HG03103 (cell line): ENCODE results near the gene COMP.
"Not testable (repeated sequence)": the region's sequence is repeated elsewhere in the genome, so short reads cannot be mapped to it uniquely, and the experiment has no call there.

Experiments
- ATAC-seq: cut with Tn5 transposase; IDR thresholded peaks from one replicate; pipeline ENCODE4 v1.9.1; 2021; ENCODE audit warnings: low read depth; ENCODE audit not compliant: unreplicated experiment

The COMP gene

DNA sequence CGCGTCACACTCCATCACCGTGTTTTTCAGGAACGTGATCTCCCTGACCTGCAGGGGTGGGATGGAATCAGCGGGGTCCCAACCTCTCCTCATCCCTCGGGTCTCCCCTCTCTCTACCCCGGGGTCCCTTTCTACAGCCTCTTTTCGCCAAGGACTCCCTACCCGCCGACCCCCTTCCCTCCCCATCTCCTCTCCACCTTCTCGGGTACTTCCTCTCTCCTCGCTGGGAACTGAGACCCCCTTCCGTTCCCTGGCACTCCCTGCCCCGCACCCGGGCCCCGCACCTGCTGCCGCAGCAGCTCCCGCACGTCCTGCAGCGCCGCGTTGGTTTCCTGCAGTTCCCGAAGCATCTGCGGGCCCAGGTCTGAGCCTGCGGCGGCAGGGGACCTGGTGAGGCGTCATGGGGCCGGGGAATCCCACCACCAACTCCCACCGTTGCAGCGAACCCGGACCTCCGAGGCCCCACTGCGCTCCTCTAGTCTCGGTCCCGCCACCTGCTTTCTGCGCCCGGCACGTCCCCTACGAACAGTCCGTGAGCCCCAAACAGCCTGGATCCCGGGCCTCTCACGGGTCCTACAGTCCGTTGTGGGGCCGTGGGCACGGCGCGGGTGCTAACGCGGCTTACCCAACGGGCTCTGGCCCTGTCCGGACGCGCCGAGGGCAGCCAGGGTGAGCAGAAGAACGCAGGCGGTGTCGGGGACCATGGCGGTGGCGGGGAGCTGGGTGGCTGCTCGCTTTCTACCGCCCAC, at the start of gene COMP:
Gene COMP (minus strand): TSS at position 740 of the 749 bp plus-strand sequence. CDS start 36 bp downstream, at position 704.
- no peak for ATAC-seq

GRCh38 chr19:18840288-18841267, 49.5 kb upstream of the COMP start:
- no peak for ATAC-seq

DNA sequence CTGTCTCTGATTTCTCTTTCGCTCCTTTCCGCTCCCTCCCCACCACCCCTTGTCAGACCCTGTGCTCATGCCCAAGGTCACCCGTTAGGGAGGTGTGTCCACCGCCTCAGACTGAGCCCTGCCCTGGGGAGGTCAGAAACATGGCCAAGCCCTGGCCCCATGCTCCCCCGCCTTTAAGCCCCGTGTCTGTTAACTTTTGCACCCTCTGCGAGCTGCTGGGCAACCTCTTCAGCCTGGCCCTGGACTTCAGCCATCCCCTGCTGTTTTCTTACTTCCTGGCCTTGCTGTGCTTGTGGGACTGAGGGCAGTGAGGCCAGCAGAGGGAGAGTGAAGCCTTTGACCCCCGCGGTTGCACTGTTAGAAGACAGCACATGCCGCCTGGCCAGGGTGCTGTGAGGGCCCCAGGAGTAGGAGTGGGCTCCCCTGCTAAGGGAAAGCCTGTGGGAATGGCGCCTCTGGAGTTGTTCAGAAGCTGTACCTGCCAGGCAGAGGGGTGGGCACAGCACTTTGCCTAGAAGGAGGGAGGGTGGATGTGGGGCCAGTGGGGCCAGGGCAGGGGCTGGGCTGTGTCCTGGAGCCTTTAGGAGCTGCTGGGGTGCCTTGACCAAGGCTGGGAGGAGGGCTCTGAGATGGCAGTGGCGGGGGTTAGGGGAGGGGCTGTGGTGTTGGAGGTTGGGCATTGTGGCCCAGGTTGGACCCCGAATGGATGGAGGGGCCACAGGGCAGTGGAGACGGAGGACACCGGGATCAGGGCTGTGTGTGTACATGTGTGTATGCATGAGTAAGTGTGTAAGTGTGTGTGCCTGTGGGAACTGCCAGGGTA, 48.6 kb upstream of the COMP start:
- ATAC-seq, result no peak

- ATAC-seq, result no peak
Observed at GRCh38 chr19:18834644-18834984, 43.5 kb upstream of the COMP start.

- no peak for ATAC-seq
Observed at GRCh38 chr19:18833849-18834643, 42.9 kb upstream of the COMP start.

DNA sequence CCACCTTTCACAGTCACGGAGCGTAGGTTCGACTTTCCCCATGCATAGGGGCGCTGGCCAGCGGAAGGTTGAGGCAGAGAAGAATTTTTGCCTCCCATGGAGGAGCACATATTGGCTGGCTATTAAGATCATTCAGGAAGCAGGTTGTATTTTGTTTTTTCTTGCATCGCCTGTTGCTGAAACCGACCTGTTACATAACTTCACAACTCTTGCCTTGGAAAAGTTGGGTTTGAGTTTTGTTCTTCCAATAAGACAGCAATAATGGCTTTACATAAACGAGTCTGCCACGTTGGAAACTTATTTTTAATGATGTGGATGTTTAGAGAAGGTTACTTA, 42.0 kb upstream of the COMP start:
- no peak for ATAC-seq

- peak; percentile 33 for ATAC-seq
Observed at GRCh38 chr19:18832306-18833140, 41.4 kb upstream of the COMP start.

- ATAC-seq, result peak; percentile 69
Observed at GRCh38 chr19:18831524-18832305, 40.6 kb upstream of the COMP start, which contains the start of gene UPF1. Gene UPF1 (plus strand): TSS chr19:18831959. CDS start chr19:18832210, 251 bp downstream.

GRCh38 chr19:18830488-18830887, 39.4 kb upstream of the COMP start:
- ATAC-seq, result no peak

- no peak for ATAC-seq
Observed at GRCh38 chr19:18828786-18829185, 37.7 kb upstream of the COMP start.

GRCh38 chr19:18817574-18817973, 26.5 kb upstream of the COMP start:
- no peak for ATAC-seq

DNA sequence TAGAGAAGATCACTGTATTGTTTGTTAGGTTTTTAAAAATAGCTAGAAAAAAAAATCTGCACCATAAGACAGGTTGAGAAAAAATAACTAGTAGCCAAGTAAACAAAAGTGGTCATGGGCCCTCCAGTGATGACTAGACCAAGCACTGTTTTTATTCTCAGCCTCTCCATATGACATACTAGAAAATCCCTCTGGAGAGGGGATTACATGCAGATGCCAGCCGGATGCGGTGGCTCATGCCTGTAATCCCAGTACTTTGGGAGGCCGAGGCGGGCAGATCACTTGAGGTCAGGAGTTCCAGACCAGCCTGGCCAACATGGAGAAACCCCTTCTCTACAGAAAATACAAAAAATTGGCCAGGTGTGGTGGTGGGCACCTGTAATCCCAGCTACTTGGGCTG, 25.5 kb upstream of the COMP start:
- not testable (repeated sequence) for ATAC-seq

DNA sequence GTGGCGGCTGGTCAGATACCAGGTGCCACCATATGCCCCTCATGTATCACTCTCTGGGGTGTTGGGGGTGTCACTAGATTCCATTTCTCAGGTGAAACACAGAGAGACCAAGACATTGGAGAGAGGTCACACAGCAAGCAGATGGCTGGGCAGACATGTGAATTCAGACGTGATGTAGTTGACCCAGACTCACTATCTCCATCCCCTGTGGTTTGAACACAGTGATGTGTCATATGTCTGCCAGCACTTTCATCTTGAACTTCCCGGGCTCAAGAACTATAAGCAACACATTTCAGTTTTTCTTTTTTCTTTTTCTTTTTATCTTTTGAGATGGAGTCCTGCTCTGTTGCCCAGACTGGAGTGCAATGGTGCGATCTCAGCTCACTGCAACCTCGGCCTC, 24.6 kb upstream of the COMP start:
- ATAC-seq, result no peak

- no peak for ATAC-seq
Observed at GRCh38 chr19:18814063-18814462, 23.0 kb upstream of the COMP start.

DNA sequence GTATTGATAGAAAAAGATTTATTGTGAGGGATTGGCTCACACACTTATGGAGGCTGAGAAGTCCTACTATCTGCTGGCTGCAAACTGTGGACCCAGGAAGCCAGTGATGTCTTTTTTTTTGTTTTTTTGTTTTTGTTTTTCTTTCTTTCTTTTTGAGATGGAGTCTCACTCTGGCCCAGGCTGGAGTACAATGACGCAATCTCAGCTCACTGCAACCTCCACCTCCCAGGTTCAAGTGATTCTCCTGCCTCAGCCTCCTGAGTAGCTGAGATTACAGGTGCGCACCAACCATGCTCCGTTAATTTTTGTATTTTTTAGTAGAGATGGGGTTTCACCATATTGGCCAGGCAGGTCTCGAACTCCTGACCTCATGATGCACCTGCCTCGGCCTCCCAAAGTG, 20.5 kb upstream of the COMP start:
- ATAC-seq, result not testable (repeated sequence)

GRCh38 chr19:18809149-18809868, 18.2 kb upstream of the COMP start:
- ATAC-seq, result no peak

DNA sequence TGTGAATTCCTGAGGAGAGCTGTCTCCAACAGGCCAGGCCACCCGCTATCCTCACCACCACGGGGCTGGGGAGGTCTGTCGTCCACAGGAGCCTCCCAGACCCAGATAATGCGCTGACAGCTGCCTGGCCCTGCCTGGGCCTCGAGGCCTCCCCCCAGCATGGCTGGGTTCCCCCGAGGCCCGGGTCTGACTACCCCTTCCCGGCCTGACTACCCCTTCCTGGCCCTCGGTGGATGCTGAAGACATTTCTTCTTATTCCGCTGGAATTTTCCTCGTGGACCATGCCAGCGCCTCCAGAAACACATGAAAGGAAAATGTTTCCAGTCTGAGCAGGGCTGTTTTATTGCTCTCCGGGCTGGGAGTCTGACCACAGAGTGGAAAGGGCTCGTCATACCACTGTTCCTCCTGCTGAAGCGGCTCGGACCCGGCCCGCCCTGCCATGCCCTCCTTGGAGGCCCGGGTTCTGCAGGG, 16.8 kb upstream of the COMP start:
- ATAC-seq, result no peak

- no peak for ATAC-seq
Observed at GRCh38 chr19:18804643-18805042, 13.5 kb upstream of the COMP start.
